SK-N-MC (cell line): ENCODE measurements around the gene DSE.

Experiments
- DNase-seq: peaks from one replicate; pipeline ENCODE4 v3.0.0-alpha.2; 2011; ENCODE audit warnings: low read depth, low spot score
- H3K27ac ChIP-seq: fragments of 200-600 bp; sonication (generic); 2 replicates; pipeline ENCODE4 v1.5.1; 2016; ENCODE audit warnings: mixed run types
- H3K36me3 ChIP-seq: fragments of 200-600 bp; sonication (generic); 2 replicates; pipeline ENCODE4 v1.6.1; 2017; ENCODE audit warnings: antibody characterized with exemption, low read length, mixed read lengths; ENCODE audit not compliant: insufficient read depth
- H3K4me3 ChIP-seq: fragments of 200-600 bp; sonication (generic); 2 replicates; pipeline ENCODE4 v1.5.1; 2016
- H3K9ac ChIP-seq: fragments of 200-600 bp; sonication (generic); 2 replicates; pipeline ENCODE4 v1.8.0; 2017; ENCODE audit warnings: mixed run types, mixed read lengths; ENCODE audit not compliant: insufficient read length
- H3K9me3 ChIP-seq: fragments of 200-600 bp; sonication (generic); 2 replicates; pipeline ENCODE4 v1.6.1; 2017; ENCODE audit warnings: low read depth, mild to moderate bottlenecking, antibody characterized with exemption, low read length, moderate library complexity, mixed read lengths
- EZH2 ChIP-seq: fragments of 200-600 bp; sonication (generic); IDR thresholded peaks from one replicate; pipeline ENCODE4 v1.6.1; 2017; ENCODE audit warnings: antibody characterized with exemption
- FOXP2 ChIP-seq: optimal IDR thresholded peaks from 2 replicates; pipeline ENCODE3; 2011; ENCODE audit warnings: mild to moderate bottlenecking, moderate library complexity; ENCODE audit not compliant: insufficient read depth; ENCODE audit errors: extremely low read length, control extremely low read depth
- POLR2AphosphoS5 ChIP-seq: IDR thresholded peaks from 2 replicates; pipeline ENCODE4 v1.6.1; 2012; ENCODE audit warnings: mild to moderate bottlenecking, low read depth, low read length, borderline replicate concordance

Gene DSE

GRCh38 chr6:116417661-116418060 is 46.9 kb downstream of the DSE start:
- Histone ChIP-seq H3K9ac (no peak overlapping the region), H3K36me3 (no peaks in the 10 kb centered on the region), H3K27ac (no peak overlapping the region), H3K9me3 (no peaks in the 10 kb centered on the region), H3K4me3 (no peak overlapping the region)
- TF ChIP-seq FOXP2 (no peak), EZH2 (no peak), POLR2AphosphoS5 (no peak)
- DNase-seq = no peak

- no peaks in the 10 kb centered on the region for H3K9me3 ChIP-seq
- no peak for DNase-seq
- no peak for TF ChIP-seq EZH2
These were observed 48.5 kb downstream of the DSE start for GRCh38 chr6:116419069-116419786.

DNA sequence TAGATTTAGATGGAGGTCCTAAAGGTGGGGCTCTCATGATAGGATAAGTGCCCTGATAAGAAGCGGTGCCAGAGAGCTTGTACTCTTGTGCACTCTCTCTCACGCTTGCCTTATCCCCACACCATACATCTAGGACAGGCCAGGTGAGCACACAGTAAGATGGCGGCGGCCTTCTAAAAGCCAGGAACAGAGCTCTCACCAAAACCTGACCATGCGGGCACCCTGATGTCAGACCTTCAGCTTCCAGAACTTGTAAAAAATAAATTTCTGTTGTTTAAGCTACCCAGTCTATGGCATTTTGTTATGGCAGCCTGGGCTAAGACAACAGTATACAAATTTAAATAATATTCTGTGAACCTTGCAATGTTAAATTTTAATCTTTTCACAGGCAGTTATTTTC is 49.6 kb downstream of the DSE start:
- TF ChIP-seq EZH2 = no peak
- no peak for TF ChIP-seq POLR2AphosphoS5
- no peak overlapping the region for H3K27ac ChIP-seq
- no peak for DNase-seq
- H3K9me3 ChIP-seq = no peaks in the 10 kb centered on the region
- no peaks in the 10 kb centered on the region for H3K36me3 ChIP-seq
- no peak overlapping the region for H3K4me3 ChIP-seq
- H3K9ac ChIP-seq = no peak overlapping the region

More at GRCh38 chr6:116419069-116419786, 48.5 kb downstream of the DSE start:
- H3K36me3 ChIP-seq = no peaks in the 10 kb centered on the region
- no peak overlapping the region for H3K4me3 ChIP-seq
- no peak overlapping the region for H3K9ac ChIP-seq
- no peak overlapping the region for H3K27ac ChIP-seq

- Histone ChIP-seq H3K4me3 (no peak overlapping the region), H3K9me3 (no peaks in the 10 kb centered on the region), H3K27ac (no peak overlapping the region), H3K9ac (no peak overlapping the region), H3K36me3 (no peaks in the 10 kb centered on the region)
- no peak for DNase-seq
- TF ChIP-seq EZH2 (no peak), POLR2AphosphoS5 (no peak), FOXP2 (no peak)
These were observed 51.5 kb downstream of the DSE start for GRCh38 chr6:116422238-116422637.

DNA sequence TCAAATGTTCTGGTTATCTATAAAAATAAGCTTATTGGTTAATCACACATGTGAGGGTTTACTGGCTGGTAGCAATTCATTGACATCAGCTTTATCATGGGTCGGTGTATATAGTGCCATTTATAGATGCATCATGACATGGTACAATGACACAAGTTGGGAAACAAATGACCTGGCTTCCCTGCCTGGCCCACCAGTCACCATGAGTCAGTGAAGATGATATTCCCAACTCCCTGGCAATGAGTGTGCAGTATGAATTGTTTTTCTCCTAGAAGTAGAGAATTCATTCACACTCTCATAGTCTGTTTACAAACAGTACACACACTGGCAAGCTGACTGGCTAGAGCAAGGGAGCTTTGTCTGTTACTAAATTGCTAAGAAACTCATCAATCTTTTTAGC is 53.3 kb downstream of the DSE start:
- Histone ChIP-seq H3K9me3 (no peaks in the 10 kb centered on the region), H3K27ac (no peak overlapping the region), H3K36me3 (no peaks in the 10 kb centered on the region), H3K4me3 (no peak overlapping the region), H3K9ac (no peak overlapping the region)
- TF ChIP-seq FOXP2 (no peak), EZH2 (no peak), POLR2AphosphoS5 (no peak)
- no peak for DNase-seq

- no peak for TF ChIP-seq FOXP2
- no peak for TF ChIP-seq POLR2AphosphoS5
These were observed 55.8 kb downstream of the DSE start for GRCh38 chr6:116426551-116426950.

GRCh38 chr6:116429111-116429510 is 58.4 kb downstream of the DSE start:
- no peaks in the 10 kb centered on the region for H3K36me3 ChIP-seq

More at GRCh38 chr6:116426551-116426950, 55.8 kb downstream of the DSE start:
- no peaks in the 10 kb centered on the region for H3K36me3 ChIP-seq
- no peak overlapping the region for H3K27ac ChIP-seq
- no peak overlapping the region for H3K4me3 ChIP-seq
- no peak for DNase-seq
- no peaks in the 10 kb centered on the region for H3K9me3 ChIP-seq
- H3K9ac ChIP-seq = no peak overlapping the region

DNA sequence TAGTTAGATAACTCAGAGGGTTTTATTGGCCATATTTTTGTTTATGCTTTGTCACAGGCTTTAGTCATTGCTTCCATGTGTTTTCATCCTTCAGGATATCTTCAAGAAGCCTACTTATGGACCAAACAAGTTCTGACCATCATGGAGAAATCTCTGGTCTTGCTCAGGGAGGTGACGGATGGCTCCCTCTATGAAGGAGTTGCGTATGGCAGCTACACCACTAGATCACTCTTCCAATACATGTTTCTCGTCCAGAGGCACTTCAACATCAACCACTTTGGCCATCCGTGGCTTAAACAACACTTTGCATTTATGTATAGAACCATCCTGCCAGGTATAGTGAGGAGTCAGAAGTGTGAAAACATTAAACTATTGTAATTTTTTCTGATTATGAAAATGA is 60.1 kb downstream of the DSE start:
- Histone ChIP-seq H3K27ac (no peak overlapping the region), H3K9ac (no peak overlapping the region), H3K4me3 (no peak overlapping the region), H3K9me3 (no peaks in the 10 kb centered on the region), H3K36me3 (no peaks in the 10 kb centered on the region)
- DNase-seq = no peak
- TF ChIP-seq EZH2 = no peak
- no peak for TF ChIP-seq FOXP2
- TF ChIP-seq POLR2AphosphoS5 = no peak

More at GRCh38 chr6:116429111-116429510, 58.4 kb downstream of the DSE start:
- H3K4me3 ChIP-seq = no peak overlapping the region
- TF ChIP-seq EZH2 (no peak), FOXP2 (no peak), POLR2AphosphoS5 (no peak)
- no peak overlapping the region for H3K27ac ChIP-seq
- DNase-seq = no peak
- no peak overlapping the region for H3K9ac ChIP-seq
- no peaks in the 10 kb centered on the region for H3K9me3 ChIP-seq

- Histone ChIP-seq H3K9ac (no peak overlapping the region), H3K9me3 (no peaks in the 10 kb centered on the region), H3K36me3 (no peaks in the 10 kb centered on the region), H3K4me3 (no peak overlapping the region), H3K27ac (no peak overlapping the region)
- DNase-seq = no peak
- TF ChIP-seq FOXP2 = no peak
- no peak for TF ChIP-seq POLR2AphosphoS5
- no peak for TF ChIP-seq EZH2
These were observed 61.3 kb downstream of the DSE start for GRCh38 chr6:116431964-116432595.
